HG02981 (cell line): ENCODE measurements around the gene CER1.
A peak's percentile ranks its signal among the peaks of the same experiment; 100 is the strongest.

Experiments used
- ATAC-seq: cut with Tn5 transposase; IDR thresholded peaks from one replicate; pipeline ENCODE4 v1.9.1; 2021; ENCODE audit warnings: mild to moderate bottlenecking, moderate library complexity; ENCODE audit not compliant: unreplicated experiment

The CER1 gene

GRCh38 chr9:14722391-14723035 is at the start of gene CER1:
TSS of gene CER1 (minus strand) at chr9:14722733. CDS start at chr9:14722672, 61 bp downstream.
- no peak for ATAC-seq

- ATAC-seq: no peak
Measured at GRCh38 chr9:14770592-14770991, 48.1 kb upstream of the CER1 start.

DNA sequence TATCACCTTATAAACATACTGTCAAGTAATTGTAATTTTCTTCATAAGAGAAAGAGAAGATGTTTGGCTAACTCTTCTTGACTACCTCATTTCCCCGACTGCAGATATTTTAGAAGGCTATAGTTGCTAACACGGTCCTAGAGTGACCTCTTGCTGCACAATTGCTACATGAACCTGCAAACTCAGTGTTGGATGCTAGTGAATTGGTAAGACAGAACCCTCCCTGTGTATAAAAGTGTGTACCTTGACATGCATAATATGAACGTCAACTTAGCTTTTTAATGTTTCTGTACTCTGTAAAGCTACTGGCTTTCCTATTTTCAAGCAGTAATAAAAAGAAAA is 46.7 kb upstream of the CER1 start:
- no peak for ATAC-seq

- no peak for ATAC-seq
Measured at GRCh38 chr9:14768405-14769229, 46.1 kb upstream of the CER1 start.

DNA sequence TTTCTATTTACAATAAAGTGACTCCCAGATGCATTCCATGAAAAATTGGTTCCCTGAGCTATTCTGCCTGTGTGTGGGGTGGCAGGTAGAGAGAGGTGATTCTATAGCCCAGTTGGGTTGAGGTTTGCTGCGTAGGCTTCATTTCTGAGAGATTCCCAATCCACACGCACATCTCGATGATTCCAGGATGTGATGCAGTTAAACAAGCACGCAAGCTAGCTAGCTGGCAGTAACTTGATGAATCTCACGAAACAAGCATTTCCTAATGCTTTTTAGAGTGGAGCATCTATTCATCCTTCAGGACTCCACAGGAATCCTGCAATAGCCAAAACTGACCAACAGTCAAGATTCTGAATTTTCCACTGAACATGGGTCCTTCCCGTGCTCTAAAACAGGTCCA is 43.8 kb upstream of the CER1 start:
- no peak for ATAC-seq

- ATAC-seq: no peak
Measured at GRCh38 chr9:14761584-14761983, 39.1 kb upstream of the CER1 start.

DNA sequence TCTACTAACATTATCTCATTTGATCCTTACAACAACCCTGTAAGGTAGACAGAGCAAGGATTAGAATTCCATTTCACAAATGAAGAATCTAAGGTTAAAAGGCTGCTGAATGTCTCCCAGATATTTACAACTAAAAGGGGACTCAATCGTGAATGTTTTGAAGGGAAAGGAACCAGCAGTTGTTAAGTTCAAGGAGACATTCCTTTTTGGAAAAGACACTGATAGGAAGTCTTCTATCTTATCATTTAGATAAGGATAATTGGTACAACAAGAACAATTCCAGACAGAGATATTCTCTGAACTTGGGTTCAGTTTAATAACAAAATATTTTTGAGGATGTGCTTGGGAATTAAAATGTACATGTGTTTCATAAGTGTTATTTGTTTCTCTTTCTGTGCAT is 37.5 kb upstream of the CER1 start:
- ATAC-seq: no peak

DNA sequence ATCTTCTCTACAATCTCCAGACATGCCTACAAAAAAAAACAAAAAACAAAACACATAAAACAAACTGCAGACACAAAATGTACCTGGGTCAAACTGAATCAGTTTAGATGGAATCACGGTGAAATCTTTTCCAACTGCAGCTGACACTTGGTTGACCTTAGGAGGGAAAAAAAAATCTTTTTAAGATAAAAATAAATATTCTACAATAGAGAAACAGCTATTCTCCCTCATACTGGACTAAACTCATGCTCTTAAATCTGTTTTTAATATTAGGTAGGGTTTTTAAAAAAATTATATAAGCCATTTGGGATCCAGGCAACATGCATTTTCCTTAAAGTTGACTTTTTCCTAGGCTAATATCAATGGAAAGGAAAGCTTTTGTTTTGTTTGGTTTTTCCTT is 33.8 kb upstream of the CER1 start:
- ATAC-seq: no peak

DNA sequence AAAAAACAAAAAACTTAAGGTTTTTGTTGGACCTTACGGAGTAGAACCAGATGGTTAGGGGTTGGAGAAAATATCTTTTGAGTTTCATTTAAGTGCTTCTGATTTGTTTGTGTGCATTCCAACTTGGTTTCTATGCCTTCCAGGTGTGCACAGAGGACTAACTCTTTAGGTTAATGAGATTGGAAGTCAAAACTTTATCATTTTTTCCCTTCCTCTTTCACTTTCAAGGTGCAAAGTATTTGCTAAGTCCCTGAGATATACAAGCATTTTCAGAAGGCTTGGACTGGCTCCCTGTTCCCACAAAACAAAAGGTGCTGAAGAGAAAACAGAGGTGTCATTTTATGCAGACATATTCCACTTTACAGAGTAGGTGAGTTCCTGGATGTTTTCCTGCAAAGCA is 30.3 kb upstream of the CER1 start:
- ATAC-seq: peak; percentile 53

- no peak for ATAC-seq
Measured at GRCh38 chr9:14752271-14752670, 29.7 kb upstream of the CER1 start.

DNA sequence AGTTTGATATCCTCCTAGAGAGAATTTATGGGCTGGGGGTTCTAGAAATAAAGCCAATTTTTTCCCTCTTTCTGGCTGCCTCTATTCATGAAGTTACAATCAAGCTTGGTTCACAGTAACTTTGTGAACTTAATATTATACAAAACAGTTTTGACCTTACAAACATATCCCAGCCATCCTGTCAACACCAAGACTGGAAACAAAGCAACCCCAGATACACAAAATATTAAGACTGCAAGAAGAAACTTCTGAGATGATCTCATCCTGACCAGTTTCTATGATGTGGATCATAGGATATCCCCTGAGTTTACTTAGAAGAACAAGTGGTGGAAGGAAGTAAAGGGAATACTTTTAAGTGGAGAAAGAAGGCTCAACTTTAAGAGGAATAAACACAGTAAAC is 28.3 kb upstream of the CER1 start:
- no peak for ATAC-seq

GRCh38 chr9:14749741-14750211 is 27.2 kb upstream of the CER1 start:
- ATAC-seq: no peak

DNA sequence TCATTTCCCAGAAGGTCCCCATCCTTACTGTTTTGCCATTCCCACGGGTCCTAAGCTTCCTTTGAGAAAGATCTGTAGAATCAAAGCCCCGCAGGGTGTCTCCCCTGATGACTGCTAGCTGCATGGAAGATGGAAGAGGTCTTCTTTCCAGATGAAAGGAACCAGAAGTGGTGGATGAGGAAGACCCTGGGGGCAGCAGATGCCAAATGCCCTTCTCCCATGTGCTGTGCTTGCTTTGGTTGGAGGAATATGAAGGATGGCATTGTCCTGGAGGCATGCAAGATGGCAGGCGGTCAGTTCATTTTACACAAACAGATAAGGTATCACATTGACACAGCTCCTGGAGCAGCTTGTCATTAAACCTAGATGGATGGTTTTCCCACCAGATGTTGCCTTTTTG is 25.8 kb upstream of the CER1 start:
- ATAC-seq: no peak

DNA sequence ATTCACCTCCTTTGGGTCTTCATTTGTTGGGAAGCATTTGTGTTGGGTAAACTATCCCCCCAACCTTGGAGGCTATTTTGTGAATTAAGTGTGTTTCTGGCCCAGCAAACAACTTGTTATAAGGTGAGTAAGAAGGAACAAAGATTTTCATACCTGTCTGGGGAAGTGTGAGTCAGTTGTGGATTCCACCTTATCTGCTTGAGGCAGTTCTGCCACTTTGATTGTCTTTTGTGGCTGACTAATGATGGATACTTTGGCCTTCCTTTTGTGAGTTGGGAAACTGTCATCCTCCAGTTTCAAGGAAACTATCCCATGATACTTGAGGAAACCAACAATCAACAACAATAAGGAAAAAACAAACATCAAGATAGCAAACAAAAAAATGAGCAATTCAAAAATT is 24.6 kb upstream of the CER1 start:
- no peak for ATAC-seq

GRCh38 chr9:14746626-14747025 is 24.1 kb upstream of the CER1 start:
- no peak for ATAC-seq

- no peak for ATAC-seq
Measured at GRCh38 chr9:14744768-14745167, 22.2 kb upstream of the CER1 start.

DNA sequence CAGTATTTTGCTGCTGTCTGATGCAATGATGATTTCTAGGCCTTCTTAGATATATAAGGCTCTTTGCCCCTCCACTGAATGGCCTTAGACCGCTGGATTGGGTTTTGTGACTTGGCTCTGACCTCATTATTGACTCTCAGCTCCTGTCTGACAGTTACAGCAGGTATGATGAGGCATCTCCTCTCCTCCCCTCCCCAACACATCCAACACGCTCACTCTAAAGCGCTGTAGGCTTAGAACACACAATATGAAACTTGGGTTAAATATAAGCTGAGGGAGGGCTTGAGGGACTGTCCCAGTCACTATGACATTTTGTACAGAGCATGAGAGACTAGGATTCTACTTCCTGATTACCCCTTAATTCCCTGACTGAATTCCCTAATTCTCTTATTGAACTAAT is 18.8 kb upstream of the CER1 start:
- peak; percentile 98 for ATAC-seq

DNA sequence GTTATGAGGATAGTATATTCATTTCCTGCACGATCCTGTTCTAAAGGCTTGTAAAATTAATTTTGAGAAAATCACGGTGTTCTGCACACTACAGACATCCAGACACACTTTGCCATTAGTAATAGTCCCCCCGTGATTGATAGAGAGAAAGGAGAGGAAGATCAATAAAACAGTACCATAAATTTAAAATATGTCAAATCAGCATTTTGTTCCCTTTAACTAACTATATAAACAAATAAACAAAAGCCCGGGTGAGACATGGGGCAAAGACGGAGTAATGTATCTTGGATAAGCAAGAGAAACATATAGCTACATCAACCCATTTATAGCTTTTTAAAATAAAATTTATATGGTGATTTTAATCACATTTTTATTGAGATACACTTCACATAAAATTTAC is 10.6 kb upstream of the CER1 start:
- ATAC-seq: no peak

DNA sequence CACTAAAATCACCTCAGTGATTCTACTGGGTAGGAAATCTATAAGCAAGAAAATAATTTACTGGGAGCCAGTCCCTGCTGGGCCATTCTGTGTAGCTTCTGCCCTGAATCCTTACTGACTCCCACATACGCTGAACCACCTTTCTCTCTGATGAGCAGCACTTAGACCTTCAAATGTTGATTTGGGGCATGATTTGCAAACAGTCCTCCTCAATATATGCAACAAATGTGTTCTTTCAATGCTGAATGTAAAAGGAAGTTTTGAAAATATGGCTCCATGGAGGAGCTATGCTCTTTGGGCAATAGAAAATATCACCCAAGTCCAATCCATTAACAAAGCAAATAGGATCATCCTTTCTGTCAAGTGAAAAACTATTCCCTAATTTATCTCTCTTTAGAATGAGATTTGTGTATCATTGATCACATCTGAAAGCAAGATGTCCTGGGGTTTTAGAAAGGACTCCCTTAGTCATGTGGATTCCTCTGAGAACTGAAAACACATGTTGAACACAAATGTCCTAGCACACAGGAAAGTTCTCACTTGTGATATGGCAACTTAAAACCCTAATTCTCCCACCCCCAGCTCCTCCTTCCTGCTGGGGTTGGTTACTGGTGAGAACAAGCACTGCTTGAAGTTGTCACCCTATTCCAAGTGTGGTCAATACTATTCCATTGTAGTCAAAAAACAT is 8.9 kb upstream of the CER1 start:
- ATAC-seq: no peak

- ATAC-seq: no peak
Measured at GRCh38 chr9:14730461-14730898, 7.9 kb upstream of the CER1 start.

GRCh38 chr9:14723301-14723700 is 768 bp upstream of the CER1 start:
- no peak for ATAC-seq
